H1 (cell line): ENCODE measurements around the gene TOM1L2. TPM values are rescaled to one million over a fixed set of nuclear protein-coding genes. Genes with fewer than 3 reads are reported as not detected.
A peak's percentile ranks its signal among the peaks of the same experiment; 100 is the strongest.

Experiments
- CTCF ChIA-PET: fragments of 300-600 bp; sonication (Branson Sonifier 250); formaldehyde crosslinking; loops from one replicate; lab custom pipeline; 2021; ENCODE audit not compliant: partially characterized antibody; lab: Charles Lee
- POLR2A ChIA-PET: fragments of 300-600 bp; sonication (Branson Sonifier 250); formaldehyde crosslinking; loops from one replicate; lab custom pipeline; 2021; ENCODE audit warnings: inconsistent platforms; ENCODE audit not compliant: partially characterized antibody; lab: Charles Lee
- DNase-seq, 2 experiments: peaks; one replicate each; pipeline versions ENCODE4 v3.0.0 to v3.0.0-alpha.2; 2010 to 2022; ENCODE audit warnings: low spot score in 2 of 2, low read depth in 1 of 2, mixed read lengths in 1 of 2
- FAIRE-seq: peaks from 2 replicates; lab custom pipeline; 2011; peaks lifted over from hg19 to GRCh38; lab: Jason Lieb, UNC
- H2AFZ ChIP-seq: 2 replicates; pipeline ENCODE4 v1.8.1; 2012; ENCODE audit warnings: low read length, inconsistent platforms
- H2AK5ac ChIP-seq: 2 replicates; pipeline ENCODE4 v1.6.1; 2013; ENCODE audit warnings: low read depth, low read length
- H2BK120ac ChIP-seq: replicated peaks from 2 replicates; pipeline ENCODE3; 2013; ENCODE audit warnings: low read depth, low read length, inconsistent platforms
- H2BK12ac ChIP-seq: 2 replicates; pipeline ENCODE4 v1.6.1; 2013; ENCODE audit warnings: low read depth, low read length
- H2BK15ac ChIP-seq: 2 replicates; pipeline ENCODE4 v1.6.1; 2013; ENCODE audit warnings: low read length
- H2BK20ac ChIP-seq: 2 replicates; pipeline ENCODE4 v1.6.1; 2013; ENCODE audit warnings: low read length
- H2BK5ac ChIP-seq: 2 replicates; pipeline ENCODE4 v1.6.1; 2013; ENCODE audit warnings: low read depth, low read length
- H3K14ac ChIP-seq: 2 replicates; pipeline ENCODE4 v1.6.1; 2013; ENCODE audit warnings: inconsistent platforms; ENCODE audit not compliant: insufficient read length
- H3K18ac ChIP-seq: 2 replicates; pipeline ENCODE4 v1.6.1; 2013; ENCODE audit warnings: low read length; ENCODE audit errors: extremely low read depth
- H3K23ac ChIP-seq: 2 replicates; pipeline ENCODE4 v1.6.1; 2013; ENCODE audit warnings: inconsistent platforms; ENCODE audit not compliant: insufficient read length
- H3K23me2 ChIP-seq: 2 replicates; pipeline ENCODE4 v1.6.1; 2013; ENCODE audit warnings: low read depth, low read length
- H3K27ac ChIP-seq: 2 replicates; pipeline ENCODE4 v1.6.1; 2011; ENCODE audit warnings: low read depth, low read length, inconsistent platforms
- H3K27me3 ChIP-seq, 4 experiments: replicated peaks in 1 of 4; 1 replicate in 1 of 4; 2 replicates in 3 of 4; pipeline versions ENCODE4 v1.6.1 to v1.8.1; 2011 to 2013; ENCODE audit warnings: low read length in 3 of 4, mild to moderate bottlenecking in 3 of 4, inconsistent platforms in 2 of 4, mixed read lengths in 2 of 4, moderate library complexity in 1 of 4; ENCODE audit not compliant: control insufficient read depth in 3 of 4, insufficient read depth in 3 of 4; ENCODE audit errors: extremely low read depth in 1 of 4
- H3K36me3 ChIP-seq, 4 experiments: 2 replicates each; pipeline versions ENCODE4 v1.6.1 to v1.8.1; 2011 to 2013; ENCODE audit warnings: mild to moderate bottlenecking in 4 of 4, low read length in 3 of 4, moderate library complexity in 2 of 4, control low read depth in 1 of 4, inconsistent platforms in 1 of 4; ENCODE audit not compliant: insufficient read depth in 4 of 4, control insufficient read depth in 2 of 4
- H3K4ac ChIP-seq: replicated peaks from 2 replicates; pipeline ENCODE3; 2013; ENCODE audit warnings: low read length, low read depth, mixed read lengths, inconsistent platforms; ENCODE audit not compliant: insufficient read length
- H3K4me1 ChIP-seq, 4 experiments: replicated peaks in 1 of 4; 1 replicate in 1 of 4; 2 replicates in 3 of 4; pipeline versions ENCODE4 v1.6.1 to v1.8.1; 2011 to 2013; ENCODE audit warnings: low read length in 3 of 4, inconsistent platforms in 2 of 4, mixed read lengths in 1 of 4; ENCODE audit not compliant: insufficient read depth in 4 of 4, control insufficient read depth in 3 of 4
- H3K4me2 ChIP-seq, 2 experiments: 2 replicates each; pipeline versions ENCODE4 v1.6.1 to v1.8.1; 2011 to 2013; ENCODE audit warnings: low read depth in 2 of 2, low read length in 2 of 2, control low read depth in 1 of 2, inconsistent platforms in 1 of 2, mild to moderate bottlenecking in 1 of 2; ENCODE audit not compliant: insufficient read depth in 1 of 2
- H3K4me3 ChIP-seq, 4 experiments: fragments of 200-600, 300-600 bp in 1 of 4; sonication (generic), shearing (Covaris generic), sonication (Bioruptor Twin) in 1 of 4; 2 replicates each; pipeline versions ENCODE4 v1.5.1 to v1.8.1; 2011 to 2016; ENCODE audit warnings: low read length in 4 of 4, low read depth in 3 of 4, control low read depth in 2 of 4, inconsistent platforms in 2 of 4, mild to moderate bottlenecking in 2 of 4, mixed read lengths in 1 of 4, moderate library complexity in 1 of 4; ENCODE audit not compliant: insufficient read depth in 2 of 4; ENCODE audit errors: extremely low read depth in 1 of 4
- H3K56ac ChIP-seq: replicated peaks from 2 replicates; pipeline ENCODE3; 2013; ENCODE audit warnings: low read depth, mild to moderate bottlenecking, mixed read lengths, low read length, inconsistent platforms; ENCODE audit not compliant: insufficient read length
- H3K79me1 ChIP-seq: 2 replicates; pipeline ENCODE4 v1.6.1; 2013; ENCODE audit warnings: low read depth, low read length, control low read depth
- H3K79me2 ChIP-seq, 2 experiments: 2 replicates each; pipeline versions ENCODE4 v1.6.1 to v1.8.1; 2012 to 2013; ENCODE audit warnings: low read length in 2 of 2, mild to moderate bottlenecking in 2 of 2, inconsistent platforms in 1 of 2; ENCODE audit not compliant: insufficient read depth in 2 of 2, control insufficient read depth in 1 of 2
- H3K9ac ChIP-seq, 4 experiments: replicated peaks in 1 of 4; 1 replicate in 1 of 4; 2 replicates in 3 of 4; pipeline versions ENCODE4 v1.6.1 to v1.8.1; 2011 to 2013; ENCODE audit warnings: low read depth in 3 of 4, low read length in 3 of 4, control low read depth in 2 of 4, mild to moderate bottlenecking in 2 of 4, moderate library complexity in 2 of 4, inconsistent platforms in 1 of 4; ENCODE audit errors: extremely low read depth in 1 of 4
- H3K9me3 ChIP-seq, 2 experiments: 2 replicates each; pipeline versions ENCODE4 v1.6.1 to v1.8.1; 2012 to 2013; ENCODE audit warnings: mild to moderate bottlenecking in 2 of 2, moderate library complexity in 2 of 2, control low read depth in 1 of 2, inconsistent platforms in 1 of 2, low read depth in 1 of 2, low read length in 1 of 2, mixed read lengths in 1 of 2; ENCODE audit not compliant: insufficient read depth in 2 of 2
- H4K20me1 ChIP-seq, 2 experiments: replicated peaks in 1 of 2; 2 replicates each; pipeline versions ENCODE3 to v1.8.1; 2011 to 2013; ENCODE audit warnings: inconsistent platforms in 2 of 2, low read length in 2 of 2, mild to moderate bottlenecking in 1 of 2; ENCODE audit not compliant: insufficient read depth in 2 of 2, control insufficient read depth in 1 of 2
- H4K5ac ChIP-seq: 2 replicates; pipeline ENCODE4 v1.6.1; 2013; ENCODE audit warnings: low read length, low read depth, mixed read lengths, inconsistent platforms; ENCODE audit not compliant: insufficient read length
- H4K8ac ChIP-seq: 2 replicates; pipeline ENCODE4 v1.8.0; 2013; ENCODE audit warnings: mild to moderate bottlenecking, moderate library complexity, low read length, inconsistent platforms; ENCODE audit not compliant: insufficient read depth; ENCODE audit errors: extremely low read depth
- H4K91ac ChIP-seq: replicated peaks from 2 replicates; pipeline ENCODE3; 2013; ENCODE audit warnings: low read length, mixed read lengths, inconsistent platforms; ENCODE audit not compliant: insufficient read length
- NRF1 ChIP-seq: IDR thresholded peaks from 2 replicates; pipeline ENCODE4 v1.6.1; 2011; ENCODE audit warnings: mild to moderate bottlenecking, low read depth, low read length, improper control_type of control experiment
- RAD21 ChIP-seq, 2 experiments: IDR thresholded peaks in 1 of 2; conservative IDR thresholded peaks in 1 of 2; 2 replicates each; pipeline ENCODE4 v1.6.1; 2011; ENCODE audit warnings: low read depth in 2 of 2, low read length in 2 of 2, improper control_type of control experiment in 1 of 2, inconsistent platforms in 1 of 2, mild to moderate bottlenecking in 1 of 2, moderate library complexity in 1 of 2
- WGBS, 2 experiments: shearing (Covaris generic) in 1 of 2; methylation state at CpG; one replicate each; pipeline versions ENCODE4 v1.1.6 to v1.1.7; 2013 to 2015; ENCODE audit warnings: low lambda C conversion rate in 2 of 2, mixed read lengths in 2 of 2, inconsistent platforms in 1 of 2, low coverage in 1 of 2, missing lambda C conversion rate in 1 of 2; ENCODE audit not compliant: insufficient replicate concordance in 2 of 2, insufficient coverage in 1 of 2, insufficient read length in 1 of 2; ENCODE audit errors: extremely low coverage in 1 of 2, missing lambda C conversion rate in 1 of 2; 5-methylcytosine and 5-hydroxymethylcytosine counted together
- polyA plus RNA-seq, 7 experiments: library from polyadenylated mRNA; depleted of rRNA in 3 of 7; stranded (reverse) in 5 of 7; unstranded in 2 of 7; fragments of >200 nt in 5 of 7; fragments of 200-250 nt in 2 of 7; gene quantifications; 1 replicate in 5 of 7; 2 replicates in 1 of 7; 4 replicates in 1 of 7; pipeline versions ENCODE4 v1.2.1 to v1.2.3, GENCODE V29; 2011 to 2013; ENCODE audit warnings: missing spikeins in 2 of 7, mixed read lengths in 2 of 7
- total RNA-seq: library from RNA; stranded (reverse); fragmentation: NEBNext Ultra II Directional; extraction: Animal tissue kit (Norgen Biotek cat#: 25700); gene quantifications from 2 replicates; pipeline ENCODE4 v1.2.1, GENCODE V29; 2021
- TF ChIP-seq, protein P1 (sequence below), 3 experiments: IDR thresholded peaks; 1 replicate in 2 of 3; 2 replicates in 1 of 3; pipeline versions ENCODE4 v1.5.1 to v1.6.1; 2011; ENCODE audit warnings: low read length in 3 of 3, mild to moderate bottlenecking in 3 of 3, inconsistent platforms in 2 of 3, low read depth in 1 of 3, moderate library complexity in 1 of 3; ENCODE audit not compliant: insufficient read depth in 1 of 3; ENCODE audit errors: control extremely low read depth in 1 of 3

TOM1L2 gene
- total and polyA plus RNA-seq, 2 of the 8 experiments (the other 6 are each of a cell fraction or from before 2014, with no cell fraction given): 2.0 to 3.4 TPM

DNA sequence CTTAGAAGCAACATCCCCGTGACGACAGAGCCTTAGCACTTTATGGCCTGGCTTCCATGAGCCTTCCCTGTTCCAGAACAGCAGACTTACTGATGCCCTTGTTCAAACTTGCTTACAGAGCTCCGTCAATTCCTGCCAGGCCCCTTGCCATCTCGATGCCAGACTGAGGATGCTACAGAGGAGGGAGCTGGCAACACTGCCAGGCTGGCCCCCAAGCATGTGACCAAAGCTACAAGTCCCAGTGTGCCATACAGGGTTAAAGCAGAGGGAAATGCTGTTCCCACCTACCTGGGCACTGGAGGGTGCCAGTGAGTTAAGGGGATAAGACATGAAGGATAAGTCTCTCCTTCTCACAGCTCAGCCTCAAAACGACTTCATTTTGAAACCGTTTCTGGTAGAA lies 102.0 kb downstream of the TOM1L2 start:
- no peak for DNase-seq
- Histone ChIP-seq H3K9ac (no peak overlapping the region), H3K79me2 (no peaks in the 10 kb centered on the region), H4K91ac (no peak overlapping the region), H2AK5ac (peak overlapping the region; percentile 18; the same call in 1 of the 2 replicates), H2BK5ac (no peak overlapping the region), H4K8ac (no peak overlapping the region), H3K27me3 (peaks cover 0 to 6% (median 3%) of the 10 kb centered on the region in 4 experiments; a peak in 4 of 7 replicates), H3K4ac (peak overlapping the region; percentile 40), H3K79me1 (no peaks in the 10 kb centered on the region), H3K4me3 (no peak overlapping the region), H3K14ac (no peak overlapping the region), H3K9me3 (no peaks in the 10 kb centered on the region), H2BK12ac (no peak overlapping the region), H3K4me2 (no peak overlapping the region), H3K18ac (no peak overlapping the region), H3K36me3 (no peaks in the 10 kb centered on the region), H2AFZ (no peak overlapping the region), H4K5ac (no peak overlapping the region), H2BK20ac (no peak overlapping the region), H3K4me1 (peaks cover 3 to 14% (median 11%) of the 10 kb centered on the region in 4 experiments), H4K20me1 (no peaks in the 10 kb centered on the region), H2BK120ac (no peak overlapping the region), H3K23ac (no peak overlapping the region), H3K56ac (no peak overlapping the region), H2BK15ac (no peak overlapping the region; the same call in 1 of the 2 replicates), H3K27ac (no peak overlapping the region), H3K23me2 (no peaks in the 10 kb centered on the region)
- ChIA-PET CTCF (interaction anchor here (0.6 to 26.2 kb wide), 15 partner anchors 9 to 177 kb away, joined by 3 to 404 read pairs (median 3); no protein-coding TSS in a partner anchor), POLR2A (interaction anchor here (0.8 kb wide), 1 partner anchor 12 kb away, joined by 3 read pairs; no protein-coding TSS in a partner anchor)
- 70% methylated on average over 6 of the region's 6 CpGs; no CpG with 5 or more reads in 1 of the 2 experiments for WGBS, 2 experiments
- peak; percentile 73 for FAIRE-seq
- TF ChIP-seq, protein P1, sequence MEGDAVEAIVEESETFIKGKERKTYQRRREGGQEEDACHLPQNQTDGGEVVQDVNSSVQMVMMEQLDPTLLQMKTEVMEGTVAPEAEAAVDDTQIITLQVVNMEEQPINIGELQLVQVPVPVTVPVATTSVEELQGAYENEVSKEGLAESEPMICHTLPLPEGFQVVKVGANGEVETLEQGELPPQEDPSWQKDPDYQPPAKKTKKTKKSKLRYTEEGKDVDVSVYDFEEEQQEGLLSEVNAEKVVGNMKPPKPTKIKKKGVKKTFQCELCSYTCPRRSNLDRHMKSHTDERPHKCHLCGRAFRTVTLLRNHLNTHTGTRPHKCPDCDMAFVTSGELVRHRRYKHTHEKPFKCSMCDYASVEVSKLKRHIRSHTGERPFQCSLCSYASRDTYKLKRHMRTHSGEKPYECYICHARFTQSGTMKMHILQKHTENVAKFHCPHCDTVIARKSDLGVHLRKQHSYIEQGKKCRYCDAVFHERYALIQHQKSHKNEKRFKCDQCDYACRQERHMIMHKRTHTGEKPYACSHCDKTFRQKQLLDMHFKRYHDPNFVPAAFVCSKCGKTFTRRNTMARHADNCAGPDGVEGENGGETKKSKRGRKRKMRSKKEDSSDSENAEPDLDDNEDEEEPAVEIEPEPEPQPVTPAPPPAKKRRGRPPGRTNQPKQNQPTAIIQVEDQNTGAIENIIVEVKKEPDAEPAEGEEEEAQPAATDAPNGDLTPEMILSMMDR (IDR thresholded peaks at IDR 0.05; ENCODE audit: control extremely low read depth in 1 of 3, insufficient read depth in 1 of 3, low read depth in 1 of 3, low read length in 3 of 3): peak; percentile 27 to 62 (median 28); a peak in 3 of 4 replicates
- TF ChIP-seq RAD21 (IDR thresholded peaks at IDR 0.05 in 1 of 2, conservative IDR thresholded peaks at IDR 0.05 in 1 of 2; ENCODE audit: low read depth in 2 of 2, low read length in 2 of 2) (peak; percentile 29 to 55), NRF1 (no peak)
